SIG-M5 (cell line): ENCODE results near the gene ADCY9.
"Not testable (repeated sequence)": the region's sequence is repeated elsewhere in the genome, so short reads cannot be mapped to it uniquely, and the experiment has no call there.

Experiments
- DNase-seq: peaks from one replicate; lab custom pipeline; 2025; lab: John Stamatoyannopoulos, UW

ADCY9 gene

GRCh38 chr16:4093495-4094126 lies 22.6 kb downstream of the ADCY9 start:
- no peak for DNase-seq

GRCh38 chr16:4092547-4093265 lies 23.5 kb downstream of the ADCY9 start:
- no peak for DNase-seq

- no peak for DNase-seq
These were observed 24.8 kb downstream of the ADCY9 start for GRCh38 chr16:4091240-4092012.

- DNase-seq, result no peak
These were observed 25.8 kb downstream of the ADCY9 start for GRCh38 chr16:4090351-4090851.

GRCh38 chr16:4089811-4090301 lies 26.4 kb downstream of the ADCY9 start:
- no peak for DNase-seq

- DNase-seq, result no peak
These were observed 26.9 kb downstream of the ADCY9 start for GRCh38 chr16:4089251-4089810.

GRCh38 chr16:4087990-4088577 lies 28.2 kb downstream of the ADCY9 start:
- DNase-seq, result no peak

- no peak for DNase-seq
These were observed 28.9 kb downstream of the ADCY9 start for GRCh38 chr16:4087099-4087885.

GRCh38 chr16:4086153-4086552 lies 30.1 kb downstream of the ADCY9 start:
- no peak for DNase-seq

- no peak for DNase-seq
These were observed 30.8 kb downstream of the ADCY9 start for GRCh38 chr16:4085405-4085970.

GRCh38 chr16:4083347-4083870 lies 32.8 kb downstream of the ADCY9 start:
- DNase-seq, result no peak

- no peak for DNase-seq
These were observed 33.7 kb downstream of the ADCY9 start for GRCh38 chr16:4082474-4083044.

GRCh38 chr16:4081521-4082021 lies 34.7 kb downstream of the ADCY9 start:
- no peak for DNase-seq

- no peak for DNase-seq
These were observed 35.2 kb downstream of the ADCY9 start for GRCh38 chr16:4081047-4081446.

GRCh38 chr16:4077174-4077649 lies 39.0 kb downstream of the ADCY9 start:
- no peak for DNase-seq

- no peak for DNase-seq
These were observed 40.7 kb downstream of the ADCY9 start for GRCh38 chr16:4075534-4075933.

- not testable (repeated sequence) for DNase-seq
These were observed 43.1 kb downstream of the ADCY9 start for GRCh38 chr16:4073150-4073549.

- DNase-seq, result no peak
These were observed 44.3 kb downstream of the ADCY9 start for GRCh38 chr16:4071686-4072561.

GRCh38 chr16:4070936-4071335 lies 45.3 kb downstream of the ADCY9 start:
- no peak for DNase-seq
